Activated T-helper 1 cell treated with anti-CD3 and anti-CD28 coated beads, Interleukin-12 subunit alpha, Interleukin-12 subunit beta, Interleukin-2, Interleukin-4 antibody, amounts not matched to agents 30 ng/mL and 10 ng/mL and 1 ng/mL, durations not matched to agents 14 hours and 24 hours and 36 hours (primary cell): ENCODE measurements around the gene NOS1AP. TPM values are rescaled to one million over a fixed set of nuclear protein-coding genes. Genes with fewer than 3 reads are reported as not detected.

Experiments
- DNase-seq: peaks from one replicate; pipeline ENCODE4 v3.0.0; 2021; ENCODE audit warnings: low spot score
- H3K27ac Mint-ChIP-seq: one replicate; pipeline ENCODE4 v1.8.0; 2021; ENCODE audit warnings: mild to moderate bottlenecking, mixed read lengths
- H3K27me3 Mint-ChIP-seq: one replicate; pipeline ENCODE4 v1.8.0; 2022; ENCODE audit warnings: mild to moderate bottlenecking, moderate library complexity, mixed read lengths; ENCODE audit not compliant: insufficient read depth
- H3K36me3 Mint-ChIP-seq: one replicate; pipeline ENCODE4 v1.8.0; 2021; ENCODE audit warnings: low read depth, mixed read lengths
- H3K4me1 Mint-ChIP-seq: one replicate; pipeline ENCODE4 v1.8.0; 2021; ENCODE audit warnings: low read depth, mixed read lengths
- H3K4me3 Mint-ChIP-seq: one replicate; pipeline ENCODE4 v1.8.0; 2021; ENCODE audit warnings: mild to moderate bottlenecking, moderate library complexity, mixed read lengths
- H3K9me3 Mint-ChIP-seq: one replicate; pipeline ENCODE4 v1.8.0; 2021; ENCODE audit warnings: mixed read lengths
- intact Hi-C: fragments of 100-400 bp; cut with micrococcal nuclease; formaldehyde crosslinking; loops from one replicate; pipeline ENCODE4 v1.15.1; 2024
- total RNA-seq: library from RNA; stranded (reverse); gene quantifications from 2 replicates; pipeline ENCODE4 v1.2.3, GENCODE V29; 2022

NOS1AP gene
- total RNA-seq, 1 donor from 2014 or later, result 0.10 TPM

- DNase-seq, result no peak
- Mint-ChIP-seq H3K4me1 (no peaks in the 10 kb centered on the region), H3K36me3 (no peaks in the 10 kb centered on the region), H3K27me3 (peaks cover 14% of the 10 kb centered on the region), H3K4me3 (no peak overlapping the region), H3K27ac (no peak overlapping the region), H3K9me3 (no peaks in the 10 kb centered on the region)
- intact Hi-C loops, result no loop called here
Measured at GRCh38 chr1:162234571-162234970, 165.1 kb downstream of the NOS1AP start.

GRCh38 chr1:162235241-162235800 is 165.8 kb downstream of the NOS1AP start:
- no peaks in the 10 kb centered on the region for H3K9me3 Mint-ChIP-seq
- H3K27me3 Mint-ChIP-seq, result peaks cover 10% of the 10 kb centered on the region
- H3K27ac Mint-ChIP-seq, result no peak overlapping the region
- DNase-seq, result no peak
- H3K36me3 Mint-ChIP-seq, result no peaks in the 10 kb centered on the region
- intact Hi-C loops, result no loop called here
- no peak overlapping the region for H3K4me3 Mint-ChIP-seq
- no peaks in the 10 kb centered on the region for H3K4me1 Mint-ChIP-seq

GRCh38 chr1:162236201-162236600 is 166.7 kb downstream of the NOS1AP start:
- Mint-ChIP-seq H3K27ac (no peak overlapping the region), H3K9me3 (no peaks in the 10 kb centered on the region), H3K4me1 (no peaks in the 10 kb centered on the region), H3K36me3 (no peaks in the 10 kb centered on the region), H3K27me3 (peaks cover 6% of the 10 kb centered on the region), H3K4me3 (no peak overlapping the region)
- no peak for DNase-seq
- intact Hi-C loops, result no loop called here

GRCh38 chr1:162236618-162237017 is 167.1 kb downstream of the NOS1AP start:
- Mint-ChIP-seq H3K36me3 (no peaks in the 10 kb centered on the region), H3K9me3 (no peaks in the 10 kb centered on the region), H3K27ac (no peak overlapping the region), H3K4me3 (no peak overlapping the region), H3K4me1 (no peaks in the 10 kb centered on the region), H3K27me3 (peaks cover 6% of the 10 kb centered on the region)
- intact Hi-C loops, result no loop called here
- no peak for DNase-seq

GRCh38 chr1:162240577-162240976 is 171.1 kb downstream of the NOS1AP start:
- H3K27me3 Mint-ChIP-seq, result peaks cover 6% of the 10 kb centered on the region
- intact Hi-C loops, result no loop called here

GRCh38 chr1:162242804-162243203 is 173.3 kb downstream of the NOS1AP start:
- no peak overlapping the region for H3K4me3 Mint-ChIP-seq
- peaks cover 3% of the 10 kb centered on the region for H3K27me3 Mint-ChIP-seq
- no peak for DNase-seq
- intact Hi-C loops, result no loop called here
- H3K9me3 Mint-ChIP-seq, result no peaks in the 10 kb centered on the region
- H3K36me3 Mint-ChIP-seq, result no peaks in the 10 kb centered on the region
- H3K27ac Mint-ChIP-seq, result no peak overlapping the region
- no peaks in the 10 kb centered on the region for H3K4me1 Mint-ChIP-seq

More at GRCh38 chr1:162240577-162240976, 171.1 kb downstream of the NOS1AP start:
- Mint-ChIP-seq H3K4me1 (no peaks in the 10 kb centered on the region), H3K36me3 (no peaks in the 10 kb centered on the region), H3K27ac (no peak overlapping the region), H3K4me3 (no peak overlapping the region), H3K9me3 (no peaks in the 10 kb centered on the region)
- DNase-seq, result no peak

- H3K36me3 Mint-ChIP-seq, result no peaks in the 10 kb centered on the region
- peaks cover 5% of the 10 kb centered on the region for H3K27me3 Mint-ChIP-seq
- no peak overlapping the region for H3K4me3 Mint-ChIP-seq
Measured at GRCh38 chr1:162248854-162249535, 179.5 kb downstream of the NOS1AP start.

GRCh38 chr1:162250004-162250730 is 180.7 kb downstream of the NOS1AP start:
- no peaks in the 10 kb centered on the region for H3K4me1 Mint-ChIP-seq
- no peaks in the 10 kb centered on the region for H3K36me3 Mint-ChIP-seq
- H3K9me3 Mint-ChIP-seq, result no peaks in the 10 kb centered on the region
- no peak overlapping the region for H3K27ac Mint-ChIP-seq
- intact Hi-C loops, result no loop called here
- no peak for DNase-seq
- peaks cover 5% of the 10 kb centered on the region for H3K27me3 Mint-ChIP-seq
- H3K4me3 Mint-ChIP-seq, result no peak overlapping the region

More at GRCh38 chr1:162248854-162249535, 179.5 kb downstream of the NOS1AP start:
- DNase-seq, result no peak
- no peaks in the 10 kb centered on the region for H3K9me3 Mint-ChIP-seq
- no peaks in the 10 kb centered on the region for H3K4me1 Mint-ChIP-seq
- intact Hi-C loops, result no loop called here
- H3K27ac Mint-ChIP-seq, result no peak overlapping the region

- no peak for DNase-seq
- intact Hi-C loops, result no loop called here
- Mint-ChIP-seq H3K36me3 (no peaks in the 10 kb centered on the region), H3K4me1 (no peaks in the 10 kb centered on the region), H3K4me3 (no peak overlapping the region), H3K27me3 (peaks cover 5% of the 10 kb centered on the region), H3K27ac (no peak overlapping the region), H3K9me3 (no peaks in the 10 kb centered on the region)
Measured at GRCh38 chr1:162251102-162251501, 181.6 kb downstream of the NOS1AP start.

- H3K9me3 Mint-ChIP-seq, result no peaks in the 10 kb centered on the region
- H3K36me3 Mint-ChIP-seq, result no peaks in the 10 kb centered on the region
- DNase-seq, result no peak
- H3K27me3 Mint-ChIP-seq, result peaks cover 5% of the 10 kb centered on the region
- intact Hi-C loops, result no loop called here
- no peak overlapping the region for H3K4me3 Mint-ChIP-seq
- no peak overlapping the region for H3K27ac Mint-ChIP-seq
- no peaks in the 10 kb centered on the region for H3K4me1 Mint-ChIP-seq
Measured at GRCh38 chr1:162252214-162252613, 182.7 kb downstream of the NOS1AP start.

- Mint-ChIP-seq H3K36me3 (no peaks in the 10 kb centered on the region), H3K4me3 (no peak overlapping the region), H3K9me3 (no peaks in the 10 kb centered on the region), H3K27me3 (peaks cover 5% of the 10 kb centered on the region), H3K27ac (no peak overlapping the region), H3K4me1 (no peaks in the 10 kb centered on the region)
- DNase-seq, result no peak
- intact Hi-C loops, result no loop called here
Measured at GRCh38 chr1:162253790-162254189, 184.3 kb downstream of the NOS1AP start.

- Mint-ChIP-seq H3K27ac (no peak overlapping the region), H3K36me3 (no peaks in the 10 kb centered on the region), H3K4me3 (no peak overlapping the region), H3K4me1 (no peaks in the 10 kb centered on the region), H3K9me3 (no peaks in the 10 kb centered on the region), H3K27me3 (peaks cover 8% of the 10 kb centered on the region)
- intact Hi-C loops, result no loop called here
- DNase-seq, result no peak
Measured at GRCh38 chr1:162256287-162256686, 186.8 kb downstream of the NOS1AP start.

GRCh38 chr1:162258394-162258793 is 188.9 kb downstream of the NOS1AP start:
- peaks cover 15% of the 10 kb centered on the region for H3K27me3 Mint-ChIP-seq
- DNase-seq, result no peak
- no peaks in the 10 kb centered on the region for H3K4me1 Mint-ChIP-seq
- H3K36me3 Mint-ChIP-seq, result no peaks in the 10 kb centered on the region
- no peaks in the 10 kb centered on the region for H3K9me3 Mint-ChIP-seq
- no peak overlapping the region for H3K4me3 Mint-ChIP-seq
- H3K27ac Mint-ChIP-seq, result no peak overlapping the region
- intact Hi-C loops, result no loop called here
